NOMO-1 treated with DMSO at 0.1 percent for 48 hours (cell line): ENCODE results near the gene OTOS.

ENCODE experiments used
- DNase-seq: peaks from one replicate; lab custom pipeline; 2025; ENCODE audit not compliant: unreplicated experiment; lab: John Stamatoyannopoulos, UW

The OTOS gene

GRCh38 chr2:240168041-240168440, 27.6 kb upstream of the OTOS start:
- DNase-seq, result no peak

- DNase-seq, result no peak
Measured at GRCh38 chr2:240167588-240167880, 27.1 kb upstream of the OTOS start.

GRCh38 chr2:240166761-240167587, 26.5 kb upstream of the OTOS start:
- no peak for DNase-seq

GRCh38 chr2:240166191-240166590, 25.7 kb upstream of the OTOS start:
- no peak for DNase-seq

GRCh38 chr2:240165661-240166060, 25.2 kb upstream of the OTOS start:
- no peak for DNase-seq

- no peak for DNase-seq
Measured at GRCh38 chr2:240165034-240165433, 24.6 kb upstream of the OTOS start.

- DNase-seq, result no peak
Measured at GRCh38 chr2:240164586-240164985, 24.1 kb upstream of the OTOS start.

GRCh38 chr2:240163844-240164574, 23.6 kb upstream of the OTOS start:
- DNase-seq, result no peak

- no peak for DNase-seq
Measured at GRCh38 chr2:240162939-240163714, 22.7 kb upstream of the OTOS start.

- no peak for DNase-seq
Measured at GRCh38 chr2:240162531-240162930, 22.1 kb upstream of the OTOS start.

GRCh38 chr2:240162032-240162431, 21.6 kb upstream of the OTOS start:
- DNase-seq, result no peak

- DNase-seq, result no peak
Measured at GRCh38 chr2:240161087-240161750, 20.8 kb upstream of the OTOS start.

- no peak for DNase-seq
Measured at GRCh38 chr2:240160291-240161086, 20.0 kb upstream of the OTOS start.

- no peak for DNase-seq
Measured at GRCh38 chr2:240159251-240159839, 18.9 kb upstream of the OTOS start.

- no peak for DNase-seq
Measured at GRCh38 chr2:240157147-240157470, 16.7 kb upstream of the OTOS start.

- no peak for DNase-seq
Measured at GRCh38 chr2:240156435-240157146, 16.1 kb upstream of the OTOS start.

GRCh38 chr2:240155745-240156390, 15.4 kb upstream of the OTOS start:
- no peak for DNase-seq

GRCh38 chr2:240155048-240155744, 14.7 kb upstream of the OTOS start:
- DNase-seq, result no peak

- no peak for DNase-seq
Measured at GRCh38 chr2:240154606-240155005, 14.1 kb upstream of the OTOS start.
